ENCODE data around the gene TMEM106C.

Gene TMEM106C

DNA sequence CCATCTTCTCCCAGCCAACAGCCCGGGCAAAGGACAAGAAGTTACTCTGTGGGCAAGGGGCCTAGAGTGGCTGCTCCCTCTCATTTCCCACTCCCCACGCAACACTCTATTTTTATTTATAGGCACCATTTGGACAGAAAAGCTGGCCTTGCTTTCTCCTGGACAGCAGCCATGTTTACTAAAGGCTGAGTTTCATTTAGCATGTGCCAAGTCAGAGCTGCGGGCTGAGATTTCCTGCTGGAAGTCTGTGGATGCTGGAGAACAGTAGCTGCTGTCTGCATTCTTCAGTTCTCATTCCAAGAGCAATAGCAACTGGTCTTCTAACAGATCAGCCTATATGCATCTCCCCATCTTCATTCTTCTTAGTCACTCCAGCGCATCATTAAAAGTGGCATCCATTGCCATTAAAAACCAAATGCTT lies 32.6 kb downstream of the TMEM106C start:
- no peak for DNase-seq (ENCODE audit: low read depth, low spot score)

DNA sequence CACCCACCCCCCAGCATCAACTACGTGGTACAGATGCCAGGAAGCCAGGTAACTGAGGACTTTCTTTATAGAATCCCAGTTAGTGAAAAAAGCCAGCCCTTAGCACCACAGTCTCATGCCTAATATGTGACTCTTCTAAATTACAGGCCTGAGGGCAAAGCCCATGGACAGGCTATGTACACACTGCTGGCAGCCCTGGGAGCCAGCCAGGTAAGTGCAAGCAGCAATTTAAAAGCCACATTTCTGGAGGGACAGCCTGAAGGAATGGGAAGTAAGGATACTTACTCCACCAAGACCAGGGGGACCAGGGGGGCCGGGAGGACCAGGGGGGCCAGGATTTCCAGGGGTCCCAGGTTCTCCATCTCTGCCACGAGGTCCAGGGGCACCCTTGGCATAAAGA lies 33.9 kb downstream of the TMEM106C start:
- DNase-seq (ENCODE audit: low read depth, low spot score): no peak

GRCh38 chr12:47999816-48000215 lies 36.4 kb downstream of the TMEM106C start:
- no peak for DNase-seq (ENCODE audit: low read depth, low spot score)

GRCh38 chr12:48000878-48001504 lies 37.6 kb downstream of the TMEM106C start:
- no peak for DNase-seq (ENCODE audit: low read depth, low spot score)

DNA sequence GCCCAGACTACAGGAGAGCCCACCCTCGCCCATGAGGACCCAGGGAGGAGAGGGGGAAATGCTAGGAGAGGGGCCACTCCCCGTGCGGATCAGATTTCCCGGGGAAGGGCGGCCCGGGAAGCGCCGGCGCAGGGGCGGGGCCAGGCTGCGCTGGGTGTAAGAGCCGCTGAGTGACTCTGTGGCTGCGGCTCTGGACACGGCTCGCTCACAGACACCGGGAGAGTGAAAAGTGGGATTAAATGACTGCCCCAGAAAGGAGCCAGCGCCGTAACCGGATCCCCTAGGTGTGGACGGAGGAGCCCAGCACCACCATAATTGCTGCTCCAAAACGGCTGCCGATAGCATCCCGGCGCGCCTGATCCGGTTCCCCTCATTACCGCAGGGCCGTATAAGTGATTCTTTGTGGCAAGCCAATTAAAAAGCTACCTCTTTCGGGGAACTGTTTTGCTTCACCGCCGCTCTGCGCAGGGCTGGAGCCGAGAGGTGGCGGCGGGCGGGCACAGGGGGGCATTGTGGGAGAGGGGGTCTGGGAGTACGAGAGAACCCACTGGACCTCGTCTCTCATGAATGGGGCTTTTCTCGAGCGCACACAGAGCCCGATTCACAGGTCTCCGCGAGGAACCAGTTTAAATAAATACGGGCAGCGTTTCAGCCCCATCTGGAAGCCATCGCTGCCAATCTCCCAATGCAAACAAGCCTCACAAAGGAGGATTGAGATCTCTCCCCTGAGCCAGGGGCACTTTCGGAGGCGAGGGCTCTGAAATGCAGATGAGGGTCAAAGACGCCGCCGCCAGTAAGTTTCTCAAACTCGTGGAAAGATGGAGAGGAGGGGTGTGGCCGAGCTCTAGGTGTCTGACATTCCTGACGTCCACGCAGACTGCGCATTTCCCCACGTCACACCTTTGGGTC lies 38.4 kb downstream of the TMEM106C start:
- DNase-seq (ENCODE audit: low read depth, low spot score): no peak

DNA sequence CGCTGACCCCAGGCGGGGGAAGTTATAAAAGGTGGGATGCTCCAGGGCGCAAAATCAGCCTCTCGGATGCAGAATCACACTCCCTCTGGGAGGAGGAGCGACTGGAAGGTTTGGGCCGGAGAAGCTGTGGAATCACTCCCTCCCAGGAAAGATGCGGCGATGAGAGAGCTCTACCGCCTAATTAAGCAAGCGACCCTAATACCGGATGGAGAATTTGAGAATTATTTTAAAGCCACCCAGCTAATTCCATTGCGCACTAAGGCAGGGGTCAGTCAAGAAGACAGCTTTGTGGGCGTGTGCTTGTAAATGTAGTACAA lies 39.0 kb downstream of the TMEM106C start:
- DNase-seq (ENCODE audit: low read depth, low spot score): no peak

GRCh38 chr12:48002773-48003218 lies 39.4 kb downstream of the TMEM106C start:
- no peak for DNase-seq (ENCODE audit: low read depth, low spot score)

DNA sequence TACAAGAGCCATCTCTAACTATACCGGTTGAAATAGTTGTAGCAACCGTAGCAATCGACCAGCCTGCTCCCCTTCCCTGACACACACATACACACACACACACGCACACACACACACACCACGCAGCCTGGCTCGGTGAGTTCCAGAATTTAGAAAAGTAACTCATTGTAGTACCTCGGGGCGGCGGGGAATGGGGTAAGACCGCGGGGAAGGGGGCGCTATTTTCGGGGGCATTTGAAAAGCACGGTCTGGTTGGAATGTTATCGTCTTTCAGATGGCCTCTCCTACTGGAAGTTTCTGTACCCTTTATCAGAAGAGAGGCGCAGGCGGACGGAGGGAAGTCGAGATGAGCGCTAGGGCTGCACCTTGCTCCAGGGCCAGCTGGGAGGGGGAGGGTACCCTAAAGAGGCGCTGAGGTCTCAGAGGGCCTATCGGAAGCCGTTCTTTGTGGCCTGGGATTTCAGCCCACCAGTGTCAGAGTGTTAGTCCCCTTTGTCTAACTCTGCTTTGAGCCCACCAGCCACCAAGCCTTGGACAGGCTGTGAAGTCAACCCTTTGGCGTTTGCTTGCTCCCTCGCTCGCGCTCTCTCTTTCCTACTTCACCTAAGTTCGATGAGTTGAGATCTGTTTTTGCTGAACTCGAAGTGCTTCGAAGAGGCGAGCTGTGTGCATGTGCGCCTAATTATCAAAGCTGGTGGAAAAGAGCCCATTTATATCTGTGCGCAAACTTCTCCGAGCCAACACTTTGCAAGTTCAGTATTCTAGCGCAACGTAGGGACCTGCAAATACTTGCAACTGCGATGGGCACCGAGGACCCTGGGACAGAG lies 40.0 kb downstream of the TMEM106C start:
- no peak for DNase-seq (ENCODE audit: low read depth, low spot score)

- no peak for DNase-seq (ENCODE audit: low read depth, low spot score)
These were observed 40.9 kb downstream of the TMEM106C start, which contains the start of gene COL2A1 for GRCh38 chr12:48004053-48004941. Gene COL2A1, minus strand, starts transcription at chr12:48004476. Its CDS starts 155 bp downstream, at chr12:48004321.

GRCh38 chr12:48005001-48005749 lies 41.8 kb downstream of the TMEM106C start:
- no peak for DNase-seq (ENCODE audit: low read depth, low spot score)

DNA sequence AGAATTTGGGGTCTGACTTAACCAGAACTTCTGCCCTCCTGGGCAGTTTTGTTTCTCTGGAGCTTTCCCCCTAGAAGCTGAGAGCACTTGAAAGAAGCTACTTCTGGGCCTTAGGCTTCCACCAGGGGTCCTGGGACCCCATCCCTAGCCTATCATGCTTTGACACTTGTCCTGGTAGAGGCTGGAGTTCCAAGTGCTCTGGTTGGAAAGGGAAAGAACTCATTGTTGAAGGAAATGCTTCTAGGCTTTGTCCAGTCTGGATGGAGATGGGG lies 42.3 kb downstream of the TMEM106C start:
- no peak for DNase-seq (ENCODE audit: low read depth, low spot score)

DNA sequence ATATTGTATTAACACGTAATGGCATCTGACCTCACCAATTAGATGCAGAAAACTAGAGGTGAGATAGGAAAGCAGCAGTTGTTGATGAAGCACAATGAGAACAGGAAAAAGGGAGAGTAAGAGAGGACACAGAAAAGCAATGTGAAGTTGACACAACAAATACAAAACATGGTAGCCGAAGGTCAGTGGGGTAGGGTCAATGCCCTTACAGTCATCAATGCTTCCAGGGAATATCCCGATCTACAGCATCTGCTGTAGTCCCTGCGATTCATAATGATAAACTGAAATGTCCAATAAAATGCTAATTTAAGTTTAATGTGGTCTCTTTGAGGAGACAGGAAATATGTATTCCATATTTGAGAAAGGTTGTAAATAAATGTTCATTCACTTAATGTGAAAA lies 43.8 kb downstream of the TMEM106C start:
- no peak for DNase-seq (ENCODE audit: low read depth, low spot score)

DNA sequence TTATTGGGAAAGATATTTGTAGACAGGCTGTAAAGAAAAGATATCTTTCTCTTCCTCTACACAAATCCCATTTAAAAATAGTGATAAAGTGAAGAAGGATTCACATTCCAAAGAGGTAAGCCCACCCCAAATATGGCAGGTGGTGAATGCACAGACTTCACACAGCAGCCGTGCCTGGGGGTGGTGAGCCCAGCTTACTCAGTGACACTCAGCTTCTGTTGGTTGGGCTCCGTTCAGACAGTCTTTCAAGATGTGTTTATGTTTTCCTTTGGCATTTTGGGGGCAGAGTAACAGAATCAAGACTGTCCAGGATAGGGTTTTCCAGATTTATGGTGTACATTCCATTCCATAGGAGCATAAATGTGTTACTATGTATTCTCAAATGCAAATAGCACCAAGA lies 45.0 kb downstream of the TMEM106C start:
- DNase-seq (ENCODE audit: low read depth, low spot score): no peak

GRCh38 chr12:48008950-48009349 lies 45.6 kb downstream of the TMEM106C start:
- no peak for DNase-seq (ENCODE audit: low read depth, low spot score)

DNA sequence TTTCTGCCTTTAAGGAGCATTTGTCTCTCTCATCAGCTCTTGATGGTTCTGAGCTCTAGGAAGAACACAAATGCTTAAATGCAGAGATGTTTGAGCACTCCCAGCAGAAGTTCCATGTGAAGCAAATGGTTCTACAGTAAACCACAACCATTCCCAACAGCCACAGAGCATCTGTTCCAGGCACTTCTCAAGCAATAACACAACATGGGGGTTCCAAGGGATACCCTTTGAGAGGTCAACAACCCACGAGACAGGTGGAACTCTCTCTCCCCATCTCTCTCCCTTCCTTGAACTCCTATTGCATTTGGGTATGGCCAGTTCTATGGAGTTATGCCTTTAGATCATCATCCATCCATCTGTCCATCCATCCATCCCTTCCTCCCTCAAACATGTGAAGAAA lies 46.1 kb downstream of the TMEM106C start:
- DNase-seq (ENCODE audit: low read depth, low spot score): no peak

DNA sequence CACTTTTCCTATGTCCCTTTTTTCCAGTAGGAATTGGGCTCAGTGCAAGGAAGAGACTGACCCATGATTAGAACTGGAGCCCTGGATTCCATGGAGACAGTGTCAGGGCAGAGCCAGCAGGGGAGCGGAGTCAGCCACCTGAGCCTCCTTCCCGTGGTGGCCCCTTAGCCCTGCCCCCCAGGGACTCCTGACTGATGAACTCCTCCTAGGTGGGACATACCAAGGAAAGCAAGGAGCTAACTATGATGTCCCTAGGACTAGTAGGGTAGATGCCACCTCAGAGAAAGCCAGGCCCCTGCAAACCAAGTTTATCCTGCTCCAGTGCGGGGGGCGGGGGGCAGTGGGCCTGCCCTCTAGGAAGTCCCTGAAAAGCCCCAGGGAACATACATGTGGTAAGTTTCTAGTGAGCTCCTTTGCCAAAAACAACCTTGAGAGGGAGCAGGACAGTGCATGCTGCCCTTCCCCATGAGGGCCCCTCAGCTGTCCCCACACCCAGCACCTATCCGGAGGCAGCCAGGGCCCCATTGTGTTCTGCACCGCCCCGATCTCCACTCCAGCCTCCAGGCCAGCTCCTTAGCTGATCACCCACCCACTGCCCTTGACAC lies 47.1 kb downstream of the TMEM106C start:
- no peak for DNase-seq (ENCODE audit: low read depth, low spot score)

DNA sequence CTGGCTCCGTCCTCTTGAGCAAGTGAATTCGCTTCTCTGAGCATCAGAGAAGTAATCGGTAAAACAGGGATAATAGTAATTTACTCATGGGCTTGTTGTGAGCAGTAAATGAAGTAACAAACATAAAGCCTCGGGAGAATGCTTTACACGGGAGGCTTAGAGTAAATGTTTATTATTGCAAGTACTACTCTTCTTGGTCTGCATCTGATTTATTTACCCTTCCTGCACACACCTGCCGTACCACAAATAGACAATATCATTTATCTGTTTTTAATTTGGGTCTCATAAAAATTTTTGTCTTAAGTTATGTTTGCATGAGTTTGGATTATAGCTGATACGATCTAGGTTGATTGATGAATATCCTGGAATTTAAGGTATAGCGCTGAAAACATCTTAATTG lies 48.7 kb downstream of the TMEM106C start:
- no peak for DNase-seq (ENCODE audit: low read depth, low spot score)

GRCh38 chr12:48013287-48013686 lies 49.9 kb downstream of the TMEM106C start:
- no peak for DNase-seq (ENCODE audit: low read depth, low spot score)

DNA sequence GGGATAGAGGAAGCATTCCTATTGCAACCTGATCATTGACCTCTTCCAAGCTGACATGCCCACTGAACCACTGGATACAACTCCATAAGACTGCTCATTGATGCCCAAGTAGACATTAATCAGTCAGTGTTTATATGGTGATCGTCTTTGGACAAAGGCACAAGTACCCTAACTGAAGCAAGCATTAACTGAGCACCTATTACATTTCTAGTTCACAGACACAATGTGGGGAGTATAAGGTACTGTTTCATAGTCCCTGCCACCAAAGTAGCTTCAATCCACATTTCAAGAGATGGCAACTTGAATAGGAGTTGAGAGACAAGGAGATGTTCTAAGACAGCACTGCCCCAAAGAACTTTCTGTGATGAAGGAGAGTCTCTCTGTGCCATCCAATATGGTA lies 51.7 kb downstream of the TMEM106C start:
- no peak for DNase-seq (ENCODE audit: low read depth, low spot score)

GRCh38 chr12:48015954-48016353 lies 52.6 kb downstream of the TMEM106C start:
- DNase-seq (ENCODE audit: low read depth, low spot score): no peak

All from activated naive CD8-positive, alpha-beta T cell treated with anti-CD3 and anti-CD28 coated beads, Interleukin-2, amount 50 U/mL, for 16 hours (primary cell).